Spleen (tissue), 7 donors: Measurements from ENCODE around the gene DIAPH1.

Source experiments
- CTCF ChIP-seq, 11 experiments: fragments of 200-600 bp in 7 of 11; fragments of 450-650 bp in 4 of 11; sonication (generic) in 4 of 11; IDR thresholded peaks in 8 of 11; conservative IDR thresholded peaks in 3 of 11; 1 replicate in 7 of 11; 2 replicates in 4 of 11; pipeline versions ENCODE4 v1.4.0 to v1.8.0; 2016 to 2021; ENCODE audit warnings: antibody characterized with exemption in 11 of 11, inconsistent platforms in 4 of 11, mild to moderate bottlenecking in 1 of 11
- POLR2AphosphoS5 ChIP-seq, 3 donors: sonication (generic); formaldehyde crosslinking; IDR thresholded peaks; one replicate each; pipeline ENCODE4 v1.5.1; 2017; ENCODE audit warnings: antibody characterized with exemption in 3 of 3
- donor health status: DM: no; HTN: no; CAD: no; lungs with moderate emphysema.
- donor health status: DM: no; HTN: no; CAD: no.
- donor health status: DM: no; HTN: no; CAD: no.

- no peak for TF ChIP-seq POLR2AphosphoS5 (IDR thresholded peaks at IDR 0.05)
- no peak for TF ChIP-seq CTCF (IDR thresholded peaks at IDR 0.05 in 8 of 11, conservative IDR thresholded peaks at IDR 0.05 in 3 of 11)
These were observed 9.8 kb downstream of the DIAPH1 start for GRCh38 chr5:141609044-141609443.
